ENCODE measurements around the gene TNFRSF4.

TNFRSF4 gene

GRCh38 chr1:1173061-1173792 lies 40.7 kb downstream of the TNFRSF4 start:
- H3K36me3 ChIP-seq (ENCODE audit: insufficient read depth, low read length): no peaks in the 10 kb centered on the region
- H3K9me3 ChIP-seq (ENCODE audit: control insufficient read depth, insufficient read depth, low read length): no peaks in the 10 kb centered on the region
- no peak overlapping the region for H3K9ac ChIP-seq (ENCODE audit: low read depth, low read length)
- no peaks in the 10 kb centered on the region; the same call in none of the 2 replicates for H3K4me1 ChIP-seq (ENCODE audit: insufficient read depth, low read length)

GRCh38 chr1:1171546-1172340 lies 42.2 kb downstream of the TNFRSF4 start:
- Histone ChIP-seq H3K4me1 (ENCODE audit: insufficient read depth, low read length) (no peaks in the 10 kb centered on the region; the same call in none of the 2 replicates), H3K9me3 (ENCODE audit: control insufficient read depth, insufficient read depth, low read length) (no peaks in the 10 kb centered on the region), H3K36me3 (ENCODE audit: insufficient read depth, low read length) (no peaks in the 10 kb centered on the region), H3K9ac (ENCODE audit: low read depth, low read length) (no peak overlapping the region)

- no peaks in the 10 kb centered on the region; the same call in 1 of the 2 replicates for H3K4me1 ChIP-seq (ENCODE audit: insufficient read depth, low read length)
- H3K9me3 ChIP-seq (ENCODE audit: control insufficient read depth, insufficient read depth, low read length): no peaks in the 10 kb centered on the region
- no peaks in the 10 kb centered on the region for H3K36me3 ChIP-seq (ENCODE audit: insufficient read depth, low read length)
- H3K9ac ChIP-seq (ENCODE audit: low read depth, low read length): no peak overlapping the region
Measured at GRCh38 chr1:1171161-1171545, 42.8 kb downstream of the TNFRSF4 start.

- H3K4me1 ChIP-seq (ENCODE audit: insufficient read depth, low read length): no peaks in the 10 kb centered on the region; the same call in 1 of the 2 replicates
- no peaks in the 10 kb centered on the region for H3K9me3 ChIP-seq (ENCODE audit: control insufficient read depth, insufficient read depth, low read length)
- no peaks in the 10 kb centered on the region for H3K36me3 ChIP-seq (ENCODE audit: insufficient read depth, low read length)
- H3K9ac ChIP-seq (ENCODE audit: low read depth, low read length): no peak overlapping the region
Measured at GRCh38 chr1:1170215-1171091, 43.5 kb downstream of the TNFRSF4 start.

GRCh38 chr1:1169429-1170214 lies 44.3 kb downstream of the TNFRSF4 start:
- Histone ChIP-seq H3K36me3 (ENCODE audit: insufficient read depth, low read length) (no peaks in the 10 kb centered on the region), H3K4me1 (ENCODE audit: insufficient read depth, low read length) (no peaks in the 10 kb centered on the region; the same call in 1 of the 2 replicates), H3K9ac (ENCODE audit: low read depth, low read length) (no peak overlapping the region), H3K9me3 (ENCODE audit: control insufficient read depth, insufficient read depth, low read length) (no peaks in the 10 kb centered on the region)

DNA sequence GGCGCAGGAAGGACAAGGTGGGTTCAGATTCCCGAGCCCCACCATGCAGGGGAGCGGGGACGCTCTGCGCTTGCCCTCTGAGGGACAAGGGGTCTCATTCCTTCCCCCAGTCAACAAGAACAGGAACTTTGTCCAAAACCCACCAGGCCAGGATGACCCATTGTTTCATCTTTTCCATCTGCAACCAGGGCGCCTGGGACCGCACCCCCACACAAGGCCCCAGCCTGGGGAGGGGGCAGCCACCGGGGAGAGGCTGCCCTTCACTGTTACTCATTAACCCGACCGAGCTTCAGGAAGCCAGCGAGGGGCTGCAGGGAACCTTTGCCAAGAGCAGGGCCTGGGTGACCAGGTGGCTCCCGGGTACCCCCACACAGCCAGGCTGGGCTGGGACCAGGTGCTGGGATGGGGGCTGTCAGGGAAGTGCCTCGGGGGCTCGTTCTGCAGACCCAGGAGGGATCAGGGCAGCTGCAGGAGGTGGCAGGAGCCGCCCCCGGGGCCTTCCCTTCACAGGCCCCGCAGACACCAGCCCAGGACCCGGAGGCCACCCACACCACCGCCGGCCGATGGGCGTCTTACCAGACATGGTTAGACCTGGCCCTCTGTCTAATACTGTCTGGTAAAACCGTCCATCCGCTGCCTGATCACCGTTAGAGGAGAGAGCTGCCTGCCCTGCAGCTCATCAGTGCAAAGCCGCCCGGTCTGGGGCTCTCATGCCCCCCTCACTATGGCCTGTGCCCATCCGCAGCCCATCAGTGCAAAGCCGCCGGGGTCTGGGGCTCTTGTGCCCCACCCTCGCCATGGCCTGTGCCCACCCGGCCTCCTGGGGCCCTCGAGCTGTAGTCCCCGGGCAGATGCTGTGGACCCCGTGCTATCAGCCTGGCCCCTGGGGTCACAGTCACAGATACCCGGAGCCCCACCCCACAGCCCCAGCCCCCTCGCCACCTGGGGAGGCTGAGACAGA lies 45.2 kb downstream of the TNFRSF4 start:
- Histone ChIP-seq H3K9ac (ENCODE audit: low read depth, low read length) (no peak overlapping the region), H3K9me3 (ENCODE audit: control insufficient read depth, insufficient read depth, low read length) (no peaks in the 10 kb centered on the region), H3K4me1 (ENCODE audit: insufficient read depth, low read length) (no peaks in the 10 kb centered on the region; the same call in 1 of the 2 replicates), H3K36me3 (ENCODE audit: insufficient read depth, low read length) (no peaks in the 10 kb centered on the region)

DNA sequence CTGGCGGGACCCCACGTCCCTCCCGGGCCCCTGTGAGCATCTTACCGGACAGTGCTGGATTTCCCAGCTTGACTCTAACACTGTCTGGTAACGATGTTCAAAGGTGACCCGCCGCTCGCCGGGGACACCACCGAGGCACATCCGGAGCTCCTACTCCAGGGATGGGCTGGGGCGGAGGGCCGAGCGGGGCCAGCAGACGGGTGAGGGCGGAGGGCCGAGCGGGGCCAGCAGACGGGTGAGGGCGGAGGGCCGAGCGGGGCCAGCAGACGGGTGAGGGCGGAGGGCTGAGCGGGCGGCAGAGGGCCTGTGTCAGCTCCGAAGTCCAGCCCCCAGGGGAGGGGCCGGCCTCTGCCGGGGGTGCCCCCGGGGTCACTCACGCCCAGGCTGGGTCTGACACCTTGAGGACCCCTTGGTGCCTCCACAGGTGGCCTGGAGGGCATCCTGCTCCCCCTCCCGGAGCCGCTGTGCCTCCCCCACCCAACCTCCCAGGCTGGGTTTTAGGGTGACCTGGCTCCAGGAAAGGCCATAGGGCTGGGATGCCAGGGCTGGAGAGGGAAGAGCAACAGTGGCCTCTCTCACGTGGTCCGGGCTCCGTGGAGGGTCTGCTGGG lies 46.0 kb downstream of the TNFRSF4 start:
- no peaks in the 10 kb centered on the region; the same call in 1 of the 2 replicates for H3K4me1 ChIP-seq (ENCODE audit: insufficient read depth, low read length)
- H3K36me3 ChIP-seq (ENCODE audit: insufficient read depth, low read length): no peaks in the 10 kb centered on the region
- H3K9me3 ChIP-seq (ENCODE audit: control insufficient read depth, insufficient read depth, low read length): no peaks in the 10 kb centered on the region
- no peak overlapping the region for H3K9ac ChIP-seq (ENCODE audit: low read depth, low read length)

GRCh38 chr1:1167398-1167821 lies 46.5 kb downstream of the TNFRSF4 start:
- Histone ChIP-seq H3K4me1 (ENCODE audit: insufficient read depth, low read length) (no peaks in the 10 kb centered on the region; the same call in 1 of the 2 replicates), H3K36me3 (ENCODE audit: insufficient read depth, low read length) (no peaks in the 10 kb centered on the region), H3K9ac (ENCODE audit: low read depth, low read length) (no peak overlapping the region), H3K9me3 (ENCODE audit: control insufficient read depth, insufficient read depth, low read length) (no peaks in the 10 kb centered on the region)

- no peaks in the 10 kb centered on the region for H3K9me3 ChIP-seq (ENCODE audit: control insufficient read depth, insufficient read depth, low read length)
- H3K36me3 ChIP-seq (ENCODE audit: insufficient read depth, low read length): no peaks in the 10 kb centered on the region
- H3K4me1 ChIP-seq (ENCODE audit: insufficient read depth, low read length): no peaks in the 10 kb centered on the region; the same call in 1 of the 2 replicates
- no peak overlapping the region for H3K9ac ChIP-seq (ENCODE audit: low read depth, low read length)
Measured at GRCh38 chr1:1166642-1167397, 47.1 kb downstream of the TNFRSF4 start.

DNA sequence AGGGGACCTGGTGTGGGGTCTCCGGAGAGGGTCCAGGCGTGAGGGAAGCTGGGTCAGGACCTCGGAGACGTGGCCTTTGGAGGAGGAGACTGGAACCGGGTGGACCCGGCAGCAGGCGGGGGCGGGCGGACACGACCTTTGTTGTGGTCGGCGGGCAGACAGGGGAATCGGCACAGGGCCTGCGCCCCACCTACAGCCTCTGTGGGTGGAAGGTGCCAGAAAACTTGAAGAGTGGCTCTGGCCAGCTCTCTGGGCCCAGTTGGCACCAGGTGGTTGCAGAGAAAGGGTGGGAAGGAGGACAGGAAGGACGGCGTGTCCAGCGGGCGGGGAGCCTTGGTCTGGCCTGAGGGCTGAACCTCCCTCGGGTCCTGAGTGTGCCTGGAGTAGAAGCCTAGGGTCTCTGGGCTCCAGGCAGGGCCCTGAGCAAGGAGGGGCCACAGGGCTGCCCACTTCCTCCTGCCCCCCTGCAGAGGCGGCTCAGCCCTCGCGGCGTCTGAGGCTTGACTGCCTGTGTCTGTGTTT lies 48.0 kb downstream of the TNFRSF4 start:
- no peaks in the 10 kb centered on the region for H3K36me3 ChIP-seq (ENCODE audit: insufficient read depth, low read length)
- H3K4me1 ChIP-seq (ENCODE audit: insufficient read depth, low read length): no peaks in the 10 kb centered on the region; the same call in 1 of the 2 replicates
- H3K9me3 ChIP-seq (ENCODE audit: control insufficient read depth, insufficient read depth, low read length): no peaks in the 10 kb centered on the region
- H3K9ac ChIP-seq (ENCODE audit: low read depth, low read length): no peak overlapping the region

GRCh38 chr1:1165485-1165884 lies 48.5 kb downstream of the TNFRSF4 start:
- H3K4me1 ChIP-seq (ENCODE audit: insufficient read depth, low read length): no peaks in the 10 kb centered on the region; the same call in 1 of the 2 replicates
- no peak overlapping the region for H3K9ac ChIP-seq (ENCODE audit: low read depth, low read length)
- H3K9me3 ChIP-seq (ENCODE audit: control insufficient read depth, insufficient read depth, low read length): no peaks in the 10 kb centered on the region
- no peaks in the 10 kb centered on the region for H3K36me3 ChIP-seq (ENCODE audit: insufficient read depth, low read length)

All from ES-I3 (cell line).